ENCODE data around the gene NKRF.

NKRF gene

DNA sequence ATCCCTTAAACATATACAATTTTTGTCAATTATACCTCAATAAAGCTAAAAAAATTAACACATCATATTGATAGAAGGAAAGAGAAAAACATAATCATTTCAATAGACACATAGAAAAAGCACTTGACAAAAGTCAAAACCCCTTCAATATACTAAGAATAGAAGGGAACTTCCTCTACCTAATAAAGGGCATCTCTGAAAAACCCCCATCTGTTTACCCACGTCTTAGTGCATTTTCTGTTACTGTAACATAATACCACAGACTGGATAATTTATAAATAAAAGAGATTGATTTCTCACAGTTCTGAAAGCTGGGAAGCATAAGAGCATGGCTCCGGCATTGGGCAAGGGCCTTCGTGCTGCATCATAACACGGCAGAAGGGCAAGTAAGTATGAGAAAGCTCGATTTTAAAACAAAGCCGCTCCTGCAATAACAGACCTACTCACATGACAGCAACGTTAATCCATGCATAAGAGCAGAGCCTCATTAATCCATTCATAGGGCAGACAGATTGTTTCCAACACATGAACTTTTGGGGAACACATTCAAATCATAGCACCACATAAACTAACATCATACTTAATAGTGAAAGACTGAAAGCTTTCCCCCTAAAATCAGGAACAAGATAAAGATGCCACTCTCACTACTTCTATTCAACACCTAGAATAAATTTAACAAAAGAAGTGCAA, 56.8 kb downstream of the NKRF start:
- TF ChIP-seq FOXM1 (IDR thresholded peaks at IDR 0.05; ENCODE audit: borderline replicate concordance) (no peak), SP1 (IDR thresholded peaks at IDR 0.05) (no peak), SUZ12 (IDR thresholded peaks at IDR 0.05) (no peak), L3MBTL2 (conservative IDR thresholded peaks at IDR 0.05) (no peak), HDGF (IDR thresholded peaks at IDR 0.05; ENCODE audit: borderline replicate concordance) (no peak), TARDBP (IDR thresholded peaks at IDR 0.05) (no peak), CTBP1 (IDR thresholded peaks at IDR 0.05; ENCODE audit: borderline replicate concordance) (no peak)
- TF ChIP-seq, protein P1, sequence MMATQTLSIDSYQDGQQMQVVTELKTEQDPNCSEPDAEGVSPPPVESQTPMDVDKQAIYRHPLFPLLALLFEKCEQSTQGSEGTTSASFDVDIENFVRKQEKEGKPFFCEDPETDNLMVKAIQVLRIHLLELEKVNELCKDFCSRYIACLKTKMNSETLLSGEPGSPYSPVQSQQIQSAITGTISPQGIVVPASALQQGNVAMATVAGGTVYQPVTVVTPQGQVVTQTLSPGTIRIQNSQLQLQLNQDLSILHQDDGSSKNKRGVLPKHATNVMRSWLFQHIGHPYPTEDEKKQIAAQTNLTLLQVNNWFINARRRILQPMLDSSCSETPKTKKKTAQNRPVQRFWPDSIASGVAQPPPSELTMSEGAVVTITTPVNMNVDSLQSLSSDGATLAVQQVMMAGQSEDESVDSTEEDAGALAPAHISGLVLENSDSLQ (IDR thresholded peaks at IDR 0.05): no peak
- ChIA-PET POLR2A (no interaction called here), CTCF (interaction anchor here (0.6 kb wide), 2 partner anchors 28 to 138 kb away, joined by 3 to 4 read pairs; no protein-coding TSS in a partner anchor)
- DNase-seq (ENCODE audit: extremely low spot score): no peak

DNA sequence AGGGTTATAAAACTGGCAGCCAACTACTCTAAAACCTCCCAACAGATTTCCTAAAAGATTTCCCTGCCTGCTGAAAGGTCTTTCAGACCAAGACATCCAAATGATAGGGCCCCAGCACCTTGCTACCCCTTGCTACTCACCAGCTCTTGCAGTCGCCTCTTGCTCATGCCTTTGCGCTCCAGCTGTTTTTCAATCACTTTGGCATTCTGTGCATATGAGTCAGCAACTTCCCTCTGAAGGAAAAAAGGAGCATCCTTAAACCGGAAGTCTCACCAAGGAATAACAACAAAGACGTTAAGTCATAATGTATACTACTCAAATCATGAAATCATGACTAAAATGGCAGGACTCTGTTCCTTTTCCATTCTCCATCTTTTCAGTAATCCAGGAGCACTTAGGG, 65.0 kb downstream of the NKRF start:
- POLR2A ChIA-PET: no interaction called here
- CTCF ChIA-PET: no interaction called here
- TF ChIP-seq ZNF384 (IDR thresholded peaks at IDR 0.05) (no peak), L3MBTL2 (conservative IDR thresholded peaks at IDR 0.05) (no peak), HDGF (IDR thresholded peaks at IDR 0.05; ENCODE audit: borderline replicate concordance) (no peak), SUZ12 (IDR thresholded peaks at IDR 0.05) (no peak), TARDBP (IDR thresholded peaks at IDR 0.05) (no peak), FOXA1 (IDR thresholded peaks at IDR 0.05) (no peak), ARNT (IDR thresholded peaks at IDR 0.05) (no peak)
- TF ChIP-seq, protein P1 (IDR thresholded peaks at IDR 0.05): no peak
- DNase-seq (ENCODE audit: extremely low spot score): no peak

DNA sequence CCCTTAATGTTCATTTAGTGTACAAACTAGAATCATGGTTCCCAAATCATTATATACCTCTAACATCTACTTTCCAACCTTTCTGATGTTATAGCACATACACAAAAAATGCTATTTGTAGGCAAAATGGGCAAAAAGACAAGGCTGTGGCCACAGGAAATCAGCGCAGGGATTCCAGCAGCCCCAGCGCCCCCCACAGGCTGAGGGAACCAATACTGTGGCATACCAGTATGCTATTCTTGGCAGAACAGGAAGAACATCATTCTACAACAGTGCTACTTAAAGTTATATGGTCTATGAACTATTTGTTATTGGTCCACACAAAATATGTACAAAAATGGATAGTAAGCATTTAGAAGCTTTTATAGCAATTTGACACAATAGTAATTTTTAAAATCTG, 66.4 kb downstream of the NKRF start:
- peak; percentile 44 for DNase-seq (ENCODE audit: extremely low spot score)
- ChIA-PET CTCF (no interaction called here), POLR2A (no interaction called here)
- TF ChIP-seq, protein P1 (IDR thresholded peaks at IDR 0.05): no peak
- TF ChIP-seq ZNF384 (IDR thresholded peaks at IDR 0.05): no peak
- no peak for TF ChIP-seq LEF1 (IDR thresholded peaks at IDR 0.05; ENCODE audit: borderline replicate concordance)
- no peak for TF ChIP-seq FOXM1 (IDR thresholded peaks at IDR 0.05; ENCODE audit: borderline replicate concordance)

Measured in HEK293T (cell line).